CD8-positive, alpha-beta memory T cell (primary cell): ENCODE results near the gene LEMD2. TPM values are rescaled to one million over a fixed set of nuclear protein-coding genes. Genes with fewer than 3 reads are reported as not detected.
"Not testable (repeated sequence)": the region's sequence is repeated elsewhere in the genome, so short reads cannot be mapped to it uniquely, and the experiment has no call there.

Experiments
- CTCF ChIA-PET: fragments of 350-600 bp; sonication (Branson Sonifier 250); formaldehyde crosslinking; loops from one replicate; lab custom pipeline; 2021; ENCODE audit warnings: antibody characterized with exemption; lab: Charles Lee
- POLR2A ChIA-PET: fragments of 350-600 bp; sonication (Branson Sonifier 250); formaldehyde crosslinking; loops from one replicate; lab custom pipeline; 2021; ENCODE audit warnings: antibody characterized with exemption; lab: Charles Lee
- DNase-seq, 5 donors: peaks; one replicate each; pipeline versions ENCODE4 v3.0.0 to v3.0.0-alpha.2; 2020 to 2022; ENCODE audit warnings: mixed read lengths in 1 of 5
- H3K27ac ChIP-seq: one replicate; pipeline ENCODE4 v1.7.0; 2013; ENCODE audit warnings: low read depth, mild to moderate bottlenecking, low read length, moderate library complexity
- H3K27me3 ChIP-seq: 2 replicates; pipeline ENCODE4 v1.7.0; 2013; ENCODE audit warnings: low read length, mild to moderate bottlenecking; ENCODE audit not compliant: insufficient read depth, poor library complexity, severe bottlenecking
- H3K36me3 ChIP-seq: 2 replicates; pipeline ENCODE4 v1.7.0; 2013; ENCODE audit warnings: mild to moderate bottlenecking, low read length, moderate library complexity; ENCODE audit not compliant: insufficient read depth
- H3K4me1 ChIP-seq: 2 replicates; pipeline ENCODE4 v1.7.0; 2013; ENCODE audit warnings: mild to moderate bottlenecking, low read length, moderate library complexity; ENCODE audit not compliant: insufficient read depth
- H3K4me3 ChIP-seq: 2 replicates; pipeline ENCODE4 v1.7.0; 2013; ENCODE audit warnings: mild to moderate bottlenecking, low read length
- H3K9me3 ChIP-seq: 2 replicates; pipeline ENCODE4 v1.7.0; 2013; ENCODE audit warnings: mild to moderate bottlenecking, low read length
- H3K27ac Mint-ChIP-seq, 8 donors: one replicate each; pipeline ENCODE4 v1.8.0; 2020 to 2021; ENCODE audit warnings: mixed read lengths in 8 of 8, mild to moderate bottlenecking in 6 of 8, inconsistent platforms in 3 of 8, moderate library complexity in 3 of 8
- H3K27me3 Mint-ChIP-seq, 2 donors: one replicate each; pipeline ENCODE4 v1.8.0; 2020 to 2021; ENCODE audit warnings: mixed read lengths in 2 of 2, mild to moderate bottlenecking in 1 of 2, moderate library complexity in 1 of 2
- H3K36me3 Mint-ChIP-seq, 3 donors: one replicate each; pipeline ENCODE4 v1.8.0; 2020 to 2021; ENCODE audit warnings: mixed read lengths in 3 of 3, inconsistent platforms in 1 of 3, mild to moderate bottlenecking in 1 of 3
- H3K4me1 Mint-ChIP-seq, 3 donors: one replicate each; pipeline ENCODE4 v1.8.0; 2020 to 2021; ENCODE audit warnings: mixed read lengths in 3 of 3, inconsistent platforms in 1 of 3, mild to moderate bottlenecking in 1 of 3
- H3K4me3 Mint-ChIP-seq, 7 donors: one replicate each; pipeline ENCODE4 v1.8.0; 2020 to 2021; ENCODE audit warnings: mixed read lengths in 7 of 7, mild to moderate bottlenecking in 6 of 7, moderate library complexity in 4 of 7, inconsistent platforms in 2 of 7
- H3K9me3 Mint-ChIP-seq, 5 donors: one replicate each; pipeline ENCODE4 v1.8.0; 2020 to 2022; ENCODE audit warnings: mixed read lengths in 5 of 5, mild to moderate bottlenecking in 3 of 5, moderate library complexity in 2 of 5, inconsistent platforms in 1 of 5
- polyA plus RNA-seq: library from polyadenylated mRNA; unstranded; fragments of 300-500 nt; fragmentation: Illumina TruSeq; gene quantifications from one replicate; pipeline ENCODE4 v1.2.3, GENCODE V29; 2021
- total RNA-seq, 2 experiments: library from RNA; stranded (reverse); gene quantifications; one replicate each; pipeline ENCODE4 v1.2.3, GENCODE V29; 2021

Gene LEMD2
- total RNA-seq (10 to 100 TPM; 51.8 to 55.5 TPM), polyA plus RNA-seq (45.4 TPM)

DNA sequence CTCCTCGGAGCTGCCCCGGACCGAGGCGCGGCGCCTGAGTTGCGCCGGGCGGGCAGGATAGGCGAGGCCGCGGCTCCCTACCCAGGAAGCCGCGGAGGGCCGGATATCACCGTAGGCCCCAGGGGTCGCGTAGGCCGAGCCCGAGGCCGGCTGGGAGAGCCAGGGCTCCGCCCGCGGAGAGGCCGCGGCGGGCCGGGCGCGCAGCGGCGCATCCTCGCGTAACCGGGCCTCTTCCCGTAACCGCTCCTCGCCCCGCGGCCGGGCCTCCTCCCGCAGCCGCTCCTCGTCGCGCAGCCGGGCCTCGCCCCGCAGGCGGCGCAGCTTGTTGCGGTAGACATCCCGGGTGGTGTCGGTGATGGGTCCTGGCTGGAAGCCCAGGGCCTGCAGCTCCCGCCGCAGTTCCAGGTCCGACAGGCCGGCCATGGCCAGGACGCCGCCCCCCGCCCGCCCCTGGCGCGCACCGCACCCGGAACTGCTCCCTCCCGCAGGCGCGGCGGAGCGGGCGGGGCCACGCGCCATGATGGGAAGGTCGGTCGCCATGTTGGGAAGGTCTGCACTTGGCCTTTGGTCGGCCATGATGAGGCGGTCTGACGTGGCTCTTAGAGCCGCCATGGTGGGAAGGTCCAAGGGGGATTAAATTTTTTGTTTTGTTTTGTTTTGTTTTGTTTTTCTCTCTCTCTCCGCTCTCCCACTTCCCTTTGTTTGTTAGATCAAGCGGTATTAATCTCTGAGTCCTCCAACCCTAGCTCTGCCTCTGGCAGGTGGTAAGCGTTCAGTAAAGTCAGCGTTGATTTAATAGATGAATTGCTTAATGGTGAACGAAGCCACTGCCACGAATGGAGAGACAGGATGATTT is at the start of gene LEMD2:
Gene LEMD2 (minus strand): TSS at position 437 of the 856 bp plus-strand sequence. CDS start 14 bp downstream, at position 423.
- Mint-ChIP-seq H3K9me3 (no peaks in the 10 kb centered on the region), H3K27ac (peak within 1 kb of the TSS; percentile 94 to 99 (median 98)), H3K4me3 (peak within 1 kb of the TSS; percentile 90 to 99 (median 96)), H3K4me1 (peaks cover 48 to 56% (median 53%) of the 10 kb centered on the region in 3 donors), H3K36me3 (peaks cover 0 to 39% (median 0%) of the 10 kb centered on the region in 3 donors), H3K27me3 (no peaks in the 10 kb centered on the region)
- CTCF ChIA-PET = interaction anchor here (0.6 to 3.5 kb wide), 6 partner anchors 8 to 266 kb away, joined by 3 to 20 read pairs (median 3); no protein-coding TSS in a partner anchor
- POLR2A ChIA-PET = interaction anchor here (0.5 to 2.0 kb wide), 6 partner anchors 9 to 856 kb away, joined by 3 to 7 read pairs (median 3); no protein-coding TSS in a partner anchor
- Histone ChIP-seq H3K4me3 (peak within 1 kb of the TSS; percentile 57), H3K36me3 (peaks cover 16% of the 10 kb centered on the region), H3K9me3 (no peaks in the 10 kb centered on the region), H3K27me3 (no peaks in the 10 kb centered on the region), H3K4me1 (peaks cover 32% of the 10 kb centered on the region), H3K27ac (peak within 1 kb of the TSS; percentile 89)
- DNase-seq = peak; percentile 83 to 93 (median 87)

DNA sequence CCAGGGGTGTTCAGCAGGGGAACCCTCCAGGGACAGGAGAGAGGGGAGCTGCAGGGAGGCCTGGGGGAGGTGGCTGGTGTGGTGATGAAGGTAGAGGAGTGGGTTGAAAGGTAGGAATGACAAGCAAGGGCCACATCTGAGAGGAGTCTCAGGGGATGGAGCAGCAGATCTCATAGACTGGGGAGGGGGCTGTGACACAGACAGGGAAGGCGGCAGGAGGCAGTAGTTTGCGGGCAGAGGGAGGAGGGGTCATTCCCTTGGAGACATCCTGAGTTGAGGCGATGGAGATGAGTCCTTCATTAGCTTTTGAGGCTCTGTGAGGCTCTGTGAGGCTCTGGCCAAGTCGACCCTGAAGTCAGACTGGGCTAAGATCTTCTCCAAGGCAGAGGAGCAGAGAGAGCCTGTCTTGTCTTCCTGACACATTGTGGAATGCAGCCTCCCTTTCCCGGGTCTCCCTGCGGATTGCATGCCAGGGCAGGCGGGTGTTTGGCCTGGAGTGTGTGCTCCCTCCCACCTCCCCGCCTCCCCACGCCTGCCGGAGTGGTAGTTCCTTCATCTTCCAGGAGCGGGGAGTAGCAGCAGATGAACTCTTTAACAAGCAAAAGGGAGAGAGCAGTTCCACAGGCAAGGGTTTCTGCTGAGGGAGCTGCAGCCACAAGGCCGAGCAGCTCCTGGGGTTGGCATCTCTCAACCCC is 49.2 kb upstream of the LEMD2 start:
- H3K27me3 ChIP-seq = no peaks in the 10 kb centered on the region
- Mint-ChIP-seq H3K27me3 (peaks cover 6 to 9% of the 10 kb centered on the region in 2 donors), H3K27ac (no peak overlapping the region), H3K4me1 (peaks cover 10 to 14% (median 14%) of the 10 kb centered on the region in 3 donors), H3K36me3 (no peaks in the 10 kb centered on the region), H3K9me3 (peaks cover 0 to 3% (median 0%) of the 10 kb centered on the region in 5 donors), H3K4me3 (no peak overlapping the region)
- H3K27ac ChIP-seq = no peak overlapping the region
- POLR2A ChIA-PET = no interaction called here
- no peaks in the 10 kb centered on the region for H3K36me3 ChIP-seq
- no peak for DNase-seq
- no peak overlapping the region for H3K4me3 ChIP-seq
- no peaks in the 10 kb centered on the region for H3K9me3 ChIP-seq
- CTCF ChIA-PET = no interaction called here
- H3K4me1 ChIP-seq = peaks cover 14% of the 10 kb centered on the region

DNA sequence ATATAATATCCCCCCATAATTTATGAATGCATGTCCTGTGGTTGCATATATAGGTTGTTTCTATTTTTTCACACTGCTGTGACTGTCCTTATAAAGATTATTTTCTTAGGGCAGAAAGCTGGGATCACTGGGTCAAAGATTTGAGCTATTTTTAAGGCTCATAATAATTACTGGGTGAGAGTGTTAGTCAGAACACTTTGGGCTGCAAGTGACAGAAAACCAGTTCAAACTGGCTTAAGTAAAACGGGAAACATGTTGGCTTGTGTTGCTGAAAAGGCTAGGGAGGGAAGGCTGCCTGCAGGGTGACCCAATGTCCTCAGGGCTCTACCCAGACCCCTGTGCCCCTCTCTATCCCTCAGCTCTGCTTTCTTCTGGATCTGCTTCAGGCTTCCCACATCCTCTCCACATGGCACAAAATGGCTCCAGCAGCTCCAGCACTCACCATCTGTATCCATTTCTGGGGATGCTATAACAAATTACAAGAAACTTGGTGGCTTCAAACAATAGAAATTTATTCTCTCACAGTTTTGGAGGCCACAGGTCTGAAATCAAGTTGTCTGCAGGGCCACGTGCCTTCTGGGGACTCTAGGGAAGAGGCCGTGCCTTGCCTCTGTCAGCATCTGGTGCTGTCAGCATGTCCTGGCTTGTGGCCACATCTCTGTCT is 48.0 kb upstream of the LEMD2 start:
- Mint-ChIP-seq H3K4me3 (no peak overlapping the region), H3K27ac (no peak overlapping the region), H3K27me3 (peaks cover 6 to 9% of the 10 kb centered on the region in 2 donors), H3K9me3 (peaks cover 0 to 3% (median 0%) of the 10 kb centered on the region in 5 donors), H3K4me1 (peaks cover 10 to 14% (median 14%) of the 10 kb centered on the region in 3 donors), H3K36me3 (no peaks in the 10 kb centered on the region)
- Histone ChIP-seq H3K27me3 (no peaks in the 10 kb centered on the region), H3K4me1 (peaks cover 14% of the 10 kb centered on the region), H3K9me3 (no peaks in the 10 kb centered on the region), H3K36me3 (no peaks in the 10 kb centered on the region), H3K4me3 (no peak overlapping the region), H3K27ac (no peak overlapping the region)
- DNase-seq = no peak
- POLR2A ChIA-PET = no interaction called here
- CTCF ChIA-PET = no interaction called here

DNA sequence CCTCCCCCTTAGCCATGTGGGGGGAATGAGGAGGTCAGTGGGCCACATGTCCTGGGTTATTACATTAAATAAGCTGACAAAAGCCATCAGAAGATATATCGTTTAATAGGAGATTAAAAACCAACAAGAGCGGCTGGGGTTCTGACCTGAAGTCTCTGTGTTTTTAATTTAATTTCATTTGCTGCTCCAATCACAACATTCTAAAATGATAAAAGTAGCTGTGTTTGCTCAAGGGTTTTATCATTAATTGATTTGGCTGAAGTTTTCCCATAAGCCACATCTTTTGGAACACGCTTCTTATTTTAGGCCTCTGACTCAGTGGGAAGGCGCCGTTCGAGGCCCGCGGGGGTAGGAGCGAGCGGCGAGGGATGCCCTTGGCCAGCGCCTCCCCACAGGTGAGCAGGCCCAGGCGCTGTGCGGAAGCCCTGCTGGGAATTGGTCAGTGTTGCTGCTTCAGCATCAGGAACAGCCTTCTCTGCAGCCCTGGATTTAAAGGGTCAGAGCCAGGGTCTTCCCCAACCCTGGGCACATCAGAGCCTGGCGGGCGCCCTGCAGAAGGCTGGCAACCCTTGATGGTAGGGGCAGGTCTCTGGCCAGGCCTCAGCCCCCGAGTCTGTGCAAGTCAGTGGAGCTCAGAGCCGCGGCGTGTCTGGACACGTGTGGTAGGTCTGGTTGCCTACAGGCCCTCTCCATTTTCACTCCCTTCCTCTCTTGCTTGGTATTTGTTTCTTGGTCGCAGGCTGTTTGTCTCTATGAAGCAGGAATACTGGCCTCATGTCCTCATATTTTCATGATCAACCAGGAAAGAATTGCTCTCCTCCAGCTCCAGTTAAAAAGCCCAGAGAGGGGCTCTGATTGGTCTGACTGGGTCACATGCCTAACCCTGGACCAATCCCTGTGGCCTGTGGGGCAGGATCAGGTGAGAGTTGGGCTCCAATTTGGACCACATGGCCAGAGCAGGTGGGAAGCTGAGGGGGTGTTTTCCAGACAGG is 45.8 kb upstream of the LEMD2 start:
- no peaks in the 10 kb centered on the region for H3K27me3 ChIP-seq
- H3K27ac ChIP-seq = no peak overlapping the region
- H3K4me1 ChIP-seq = peaks cover 5% of the 10 kb centered on the region
- peak overlapping the region in 1 of 8 donors; percentile 81 for H3K27ac Mint-ChIP-seq
- POLR2A ChIA-PET = no interaction called here
- peaks cover 1 to 4% (median 3%) of the 10 kb centered on the region in 3 donors for H3K4me1 Mint-ChIP-seq
- H3K4me3 Mint-ChIP-seq = no peak overlapping the region
- CTCF ChIA-PET = no interaction called here
- DNase-seq = peak in 1 of 5 donors; percentile 30
- no peaks in the 10 kb centered on the region for H3K9me3 ChIP-seq
- no peak overlapping the region for H3K4me3 ChIP-seq
- H3K36me3 Mint-ChIP-seq = no peaks in the 10 kb centered on the region
- H3K27me3 Mint-ChIP-seq = peaks cover 12 to 23% of the 10 kb centered on the region in 2 donors
- H3K36me3 ChIP-seq = no peaks in the 10 kb centered on the region
- H3K9me3 Mint-ChIP-seq = peaks cover 0 to 3% (median 0%) of the 10 kb centered on the region in 5 donors

DNA sequence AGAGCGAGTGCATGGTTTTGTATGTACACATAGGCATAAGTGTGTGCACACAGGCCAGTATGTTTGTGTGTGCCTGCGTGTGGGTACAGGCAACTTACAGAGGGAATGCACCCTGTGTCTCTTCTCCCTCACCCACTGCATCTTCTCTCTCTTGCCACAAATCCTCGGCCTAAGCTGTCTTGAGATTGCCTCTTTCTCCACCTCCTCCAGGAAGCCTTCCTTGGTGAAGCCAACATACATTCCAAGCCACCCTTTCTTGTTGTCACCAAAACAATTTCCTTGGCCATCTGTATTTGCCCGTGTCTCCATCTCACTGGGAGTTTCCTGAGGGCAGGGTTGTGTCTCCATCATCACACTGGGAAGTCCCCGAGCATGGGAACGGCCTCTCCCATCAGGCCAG is 44.7 kb upstream of the LEMD2 start:
- no peak overlapping the region for H3K4me3 ChIP-seq
- CTCF ChIA-PET = no interaction called here
- no peak overlapping the region for H3K4me3 Mint-ChIP-seq

DNA sequence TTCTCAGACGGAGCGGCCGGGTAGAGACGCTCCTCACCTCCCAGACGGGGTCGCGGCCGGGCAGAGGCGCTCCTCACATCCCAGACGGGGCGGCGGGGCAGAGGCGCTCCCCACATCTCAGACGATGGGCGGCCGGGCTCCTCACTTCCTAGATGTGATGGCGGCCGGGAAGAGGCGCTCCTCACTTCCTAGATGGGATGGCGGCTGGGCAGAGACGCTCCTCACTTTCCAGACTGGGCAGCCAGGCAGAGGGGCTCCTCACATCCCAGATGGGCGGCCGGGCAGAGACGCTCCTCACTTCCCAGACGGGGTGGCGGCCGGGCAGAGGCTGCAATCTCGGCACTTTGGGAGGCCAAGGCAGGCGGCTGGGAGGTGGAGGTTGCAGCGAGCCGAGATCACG is 43.9 kb upstream of the LEMD2 start:
- H3K9me3 ChIP-seq, H3K4me1 Mint-ChIP-seq, H3K4me1 ChIP-seq, H3K9me3 Mint-ChIP-seq, CTCF ChIA-PET, DNase-seq, H3K4me3 Mint-ChIP-seq, H3K27ac ChIP-seq, H3K36me3 ChIP-seq, H3K27ac Mint-ChIP-seq, H3K4me3 ChIP-seq, H3K36me3 Mint-ChIP-seq, H3K27me3 ChIP-seq, POLR2A ChIA-PET: not testable (repeated sequence)
- peaks cover 17 to 23% of the 10 kb centered on the region in 2 donors for H3K27me3 Mint-ChIP-seq

More for the DNA sequence above, 44.7 kb upstream of the LEMD2 start:
- DNase-seq = no peak
- Histone ChIP-seq H3K36me3 (no peaks in the 10 kb centered on the region), H3K9me3 (no peaks in the 10 kb centered on the region), H3K4me1 (no peaks in the 10 kb centered on the region), H3K27ac (no peak overlapping the region), H3K27me3 (no peaks in the 10 kb centered on the region)
- Mint-ChIP-seq H3K36me3 (no peaks in the 10 kb centered on the region), H3K9me3 (peaks cover 0 to 3% (median 0%) of the 10 kb centered on the region in 5 donors), H3K27me3 (peaks cover 12 to 23% of the 10 kb centered on the region in 2 donors), H3K4me1 (no peaks in the 10 kb centered on the region), H3K27ac (no peak overlapping the region)
- POLR2A ChIA-PET = no interaction called here

DNA sequence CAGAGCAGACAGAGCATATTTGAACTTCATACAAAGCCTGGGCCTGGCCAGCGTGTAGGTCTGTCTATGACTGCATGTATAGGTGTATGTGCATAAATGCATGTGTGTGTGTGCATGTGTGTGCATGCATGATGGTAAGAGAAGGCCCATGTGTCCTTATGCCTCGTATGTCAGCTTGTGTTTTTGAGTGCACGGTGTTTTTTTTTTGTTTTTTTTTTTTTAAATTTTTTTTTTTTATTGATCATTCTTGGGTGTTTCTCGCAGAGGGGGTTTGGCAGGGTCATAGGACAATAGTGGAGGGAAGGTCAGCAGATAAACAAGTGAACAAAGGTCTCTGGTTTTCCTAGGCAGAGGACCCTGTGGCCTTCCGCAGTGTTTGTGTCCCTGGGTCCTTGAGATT is 42.8 kb upstream of the LEMD2 start:
- H3K4me1 Mint-ChIP-seq, POLR2A ChIA-PET: not testable (repeated sequence)

More for the DNA sequence above, 42.8 kb upstream of the LEMD2 start:
- H3K9me3 Mint-ChIP-seq, H3K27ac ChIP-seq, CTCF ChIA-PET, H3K9me3 ChIP-seq, H3K36me3 Mint-ChIP-seq, H3K27me3 ChIP-seq, H3K4me3 ChIP-seq, H3K4me1 ChIP-seq, DNase-seq, H3K27ac Mint-ChIP-seq, H3K36me3 ChIP-seq, H3K4me3 Mint-ChIP-seq: not testable (repeated sequence)
- peaks cover 15 to 23% of the 10 kb centered on the region in 2 donors for H3K27me3 Mint-ChIP-seq
